HG03175 (cell line): ENCODE data around the gene USP40.

Experiments
- ATAC-seq: cut with Tn5 transposase; IDR thresholded peaks from one replicate; pipeline ENCODE4 v1.9.1; 2021; ENCODE audit warnings: mild to moderate bottlenecking, moderate library complexity; ENCODE audit not compliant: unreplicated experiment

The USP40 gene

DNA sequence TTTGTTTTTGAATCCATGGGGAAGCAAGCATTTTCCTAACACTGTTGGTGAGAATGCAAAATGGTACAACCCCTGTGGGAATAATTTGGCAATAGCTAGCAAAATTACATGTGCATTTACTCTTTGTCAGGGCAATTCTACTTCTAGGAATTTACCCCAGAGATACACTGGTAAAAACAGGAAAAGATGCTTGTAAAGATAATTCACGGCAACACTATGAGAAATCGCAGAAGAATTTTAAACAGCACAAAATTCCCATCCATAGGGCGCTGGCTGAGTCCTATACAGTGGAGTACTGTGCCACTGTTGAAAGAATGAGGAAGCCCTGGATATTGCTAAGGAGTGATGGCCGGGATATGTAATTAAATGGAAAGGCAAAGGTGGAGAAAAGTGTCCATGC is 136.5 kb downstream of the USP40 start:
- no peak for ATAC-seq

DNA sequence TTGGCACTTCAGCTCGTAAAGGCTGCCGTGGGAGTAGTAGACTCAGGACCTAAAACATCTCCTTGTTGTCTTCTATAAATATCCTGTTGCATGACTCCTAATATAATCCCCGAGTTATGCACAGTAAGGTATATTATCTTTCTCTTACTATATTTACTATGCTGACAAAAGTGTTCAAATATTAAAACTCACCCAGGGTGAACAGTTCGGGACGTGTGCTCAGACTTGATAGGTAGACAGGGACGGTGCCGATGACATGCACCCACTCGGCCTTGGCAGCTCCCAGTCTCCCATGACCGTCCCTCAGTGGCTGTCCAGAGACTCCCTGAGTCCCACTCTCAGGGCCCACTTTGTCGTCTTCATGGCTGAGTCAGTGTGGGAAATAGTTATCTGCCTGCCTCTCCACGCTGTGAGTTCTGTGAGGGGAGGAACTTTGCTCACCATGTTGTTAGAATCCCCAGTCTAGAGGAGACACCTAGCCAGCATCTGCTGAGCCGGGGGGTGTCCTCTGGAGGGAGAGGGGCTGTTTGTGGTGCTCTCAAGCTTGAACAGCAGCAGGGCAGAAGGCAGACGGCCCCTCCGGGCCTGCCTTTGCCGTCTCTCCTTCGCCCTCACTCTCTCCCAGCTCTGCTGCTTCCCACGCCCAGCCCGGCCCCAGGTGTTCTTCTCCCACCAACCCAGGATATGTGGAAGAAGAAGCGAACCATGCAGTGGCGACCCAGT is 137.2 kb downstream of the USP40 start:
- no peak for ATAC-seq

DNA sequence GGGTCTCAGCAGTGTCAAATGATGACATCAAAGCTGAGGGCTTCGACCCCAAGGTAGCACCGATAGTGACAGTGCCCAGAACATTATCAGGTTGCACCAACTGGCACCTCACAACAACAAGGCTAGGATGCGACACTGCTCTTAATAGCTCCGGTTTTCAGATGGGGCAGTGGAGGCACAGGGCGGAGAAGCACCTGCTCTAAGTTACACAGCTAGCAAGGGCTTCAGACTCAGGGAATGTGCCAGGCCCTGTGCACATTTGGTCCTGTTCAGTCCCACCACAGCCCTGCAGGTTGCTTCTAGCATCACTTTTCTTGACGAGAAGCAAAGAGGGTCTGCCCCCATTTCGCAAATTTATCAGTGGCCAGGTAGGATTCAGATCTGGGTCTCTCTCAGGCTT is 138.1 kb downstream of the USP40 start:
- no peak for ATAC-seq

DNA sequence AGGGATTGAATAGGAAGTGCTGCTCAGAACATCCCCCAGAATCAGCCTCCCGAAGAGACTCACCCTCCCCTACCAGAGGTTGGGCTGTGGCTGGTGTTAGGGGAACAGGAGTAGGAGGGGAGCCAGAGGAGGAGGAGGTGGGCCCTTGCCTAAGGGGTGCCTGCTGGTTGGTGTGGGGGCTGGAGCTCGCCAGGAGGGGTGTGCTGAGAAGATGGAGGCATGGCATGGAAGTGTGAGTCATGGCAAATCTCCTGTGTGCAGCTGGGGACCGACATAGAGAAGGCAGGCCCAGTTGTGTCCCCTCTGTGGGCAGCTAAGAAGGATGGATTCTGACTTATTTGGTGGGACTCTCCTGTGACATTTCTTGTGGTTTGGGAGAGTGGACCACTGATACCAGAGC is 138.6 kb downstream of the USP40 start:
- ATAC-seq: no peak

DNA sequence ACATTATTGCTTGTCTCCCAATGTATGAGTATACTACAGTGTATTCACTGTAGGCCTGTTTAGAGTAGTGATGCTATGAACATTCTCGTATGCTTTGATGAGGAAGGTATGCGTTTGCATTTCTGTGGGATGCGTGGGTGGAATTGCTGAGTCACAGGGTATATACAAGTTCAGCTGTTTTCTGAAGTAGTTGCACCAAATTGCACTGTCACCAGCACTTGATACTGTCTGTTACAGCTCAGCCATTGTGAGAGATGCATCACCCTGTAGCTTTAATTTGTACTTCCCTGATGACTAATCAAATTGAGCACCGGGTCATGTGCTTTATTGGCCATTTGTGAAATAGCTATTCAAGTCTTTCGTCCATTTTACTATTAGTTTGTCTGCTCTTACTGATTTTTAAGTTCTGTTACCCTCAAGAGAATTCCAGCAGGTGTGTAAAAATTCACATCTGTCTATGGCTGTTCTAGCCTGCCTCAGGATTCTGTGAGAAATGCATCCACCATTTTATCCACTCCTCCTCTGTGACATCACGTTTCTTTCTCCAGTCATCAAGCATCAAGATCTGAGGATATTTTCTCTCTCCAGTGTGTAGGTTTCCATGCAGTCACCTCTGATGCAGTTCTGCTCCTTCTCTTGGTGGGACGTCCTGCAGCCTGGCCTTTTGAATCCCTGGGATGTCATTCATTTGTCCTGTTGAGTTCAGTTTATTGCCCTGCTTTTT is 139.8 kb downstream of the USP40 start:
- no peak for ATAC-seq
